ENCODE data around the gene SUCLG2.

GRCh38 chr3:67462187-67462586 lies 192.2 kb downstream of the SUCLG2 start:
- TF ChIP-seq POLR2A (IDR thresholded peaks at IDR 0.05; ENCODE audit: low read length) (no peak), GATA1 (IDR thresholded peaks at IDR 0.05; ENCODE audit: low read depth, low read length) (no peak)

Data from erythroblast (primary cell).